Lower lobe of right lung (tissue), 2 donors: Measurements from ENCODE around the gene MTHFSD. TPM values are rescaled to one million over a fixed set of nuclear protein-coding genes. Genes with fewer than 3 reads are reported as not detected.

Source experiments
- ATAC-seq, 2 donors: fragments of 200-7000 bp; cut with Tn5 transposase; one replicate each; pipeline ENCODE4 v1.9.1; 2020 to 2022; ENCODE audit warnings: mild to moderate bottlenecking in 2 of 2, moderate library complexity in 2 of 2
- DNase-seq: peaks from one replicate; pipeline ENCODE4 v3.0.0-alpha.2; 2020
- H3K27ac ChIP-seq: fragments of 200-600 bp; one replicate; pipeline ENCODE4 v1.8.0; 2022
- H3K27me3 ChIP-seq: fragments of 200-600 bp; one replicate; pipeline ENCODE4 v1.8.0; 2022; ENCODE audit warnings: low read depth
- H3K36me3 ChIP-seq: fragments of 200-600 bp; one replicate; pipeline ENCODE4 v1.8.0; 2022; ENCODE audit warnings: mild to moderate bottlenecking
- H3K4me1 ChIP-seq: fragments of 200-600 bp; one replicate; pipeline ENCODE4 v1.8.0; 2022
- H3K4me3 ChIP-seq: fragments of 200-600 bp; one replicate; pipeline ENCODE4 v1.8.0; 2022; ENCODE audit warnings: mild to moderate bottlenecking
- H3K9me3 ChIP-seq: fragments of 200-600 bp; one replicate; pipeline ENCODE4 v1.8.0; 2022
- intact Hi-C: fragments of 100-400 bp; cut with DNase I; formaldehyde crosslinking; loops from one replicate; pipeline ENCODE4 v1.11.0; 2022
- total RNA-seq: library from RNA; stranded (reverse); fragmentation: NEBNext Ultra II Directional; extraction: Animal tissue kit (Norgen Biotek cat#: 25700); gene quantifications from one replicate; pipeline ENCODE4 v1.2.1, GENCODE V29; 2021
- TF ChIP-seq, protein P1 (sequence below): fragments of 200-600 bp; IDR thresholded peaks from one replicate; pipeline ENCODE4 v1.8.0; 2022; ENCODE audit warnings: antibody characterized with exemption, mild to moderate bottlenecking
- donor health status: DM: no; HTN: yes; CAD: no; lungs with severe emphysema.

MTHFSD gene
- total RNA-seq, 1 donor from 2014 or later, result 21.2 TPM

DNA sequence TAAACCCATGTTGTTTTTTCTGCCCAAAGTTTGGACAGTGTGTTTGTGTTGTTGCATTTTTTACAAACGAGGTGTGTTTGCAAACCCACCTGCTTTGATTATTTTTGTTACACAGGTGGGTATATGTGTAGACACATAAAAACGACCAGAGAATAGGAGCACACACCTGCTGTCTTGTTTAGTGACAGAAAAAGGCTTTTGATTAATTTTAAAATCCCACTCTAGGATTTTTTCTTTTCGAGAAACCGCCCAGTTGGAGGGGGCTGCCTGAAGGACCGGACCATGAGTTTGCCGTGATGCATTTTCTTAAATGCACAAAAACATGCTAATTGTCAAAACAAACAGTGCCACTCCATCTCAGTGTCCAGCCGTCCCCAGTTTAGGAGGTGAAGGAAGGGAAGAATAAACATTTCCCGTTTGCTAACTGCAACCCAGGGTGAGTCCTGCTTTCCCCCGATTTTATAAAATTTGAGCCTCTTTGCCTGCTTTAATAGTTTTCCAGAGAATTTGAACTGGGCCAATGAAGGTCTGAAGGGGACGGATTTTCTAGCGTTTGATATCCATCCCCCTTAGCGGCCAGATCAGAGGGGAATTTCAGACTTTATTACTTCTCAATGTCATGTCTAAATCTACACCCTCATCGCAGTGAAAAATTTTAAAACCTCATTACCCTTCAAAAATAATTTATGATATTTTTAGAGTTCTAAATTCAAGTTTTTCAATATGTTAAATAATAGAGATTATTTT is 14.8 kb upstream of the MTHFSD start:
- Histone ChIP-seq H3K27ac (no peak overlapping the region), H3K36me3 (no peaks in the 10 kb centered on the region), H3K27me3 (peaks cover 100% of the 10 kb centered on the region), H3K9me3 (no peaks in the 10 kb centered on the region), H3K4me1 (peaks cover 3% of the 10 kb centered on the region), H3K4me3 (no peak overlapping the region)
- TF ChIP-seq, protein P1, sequence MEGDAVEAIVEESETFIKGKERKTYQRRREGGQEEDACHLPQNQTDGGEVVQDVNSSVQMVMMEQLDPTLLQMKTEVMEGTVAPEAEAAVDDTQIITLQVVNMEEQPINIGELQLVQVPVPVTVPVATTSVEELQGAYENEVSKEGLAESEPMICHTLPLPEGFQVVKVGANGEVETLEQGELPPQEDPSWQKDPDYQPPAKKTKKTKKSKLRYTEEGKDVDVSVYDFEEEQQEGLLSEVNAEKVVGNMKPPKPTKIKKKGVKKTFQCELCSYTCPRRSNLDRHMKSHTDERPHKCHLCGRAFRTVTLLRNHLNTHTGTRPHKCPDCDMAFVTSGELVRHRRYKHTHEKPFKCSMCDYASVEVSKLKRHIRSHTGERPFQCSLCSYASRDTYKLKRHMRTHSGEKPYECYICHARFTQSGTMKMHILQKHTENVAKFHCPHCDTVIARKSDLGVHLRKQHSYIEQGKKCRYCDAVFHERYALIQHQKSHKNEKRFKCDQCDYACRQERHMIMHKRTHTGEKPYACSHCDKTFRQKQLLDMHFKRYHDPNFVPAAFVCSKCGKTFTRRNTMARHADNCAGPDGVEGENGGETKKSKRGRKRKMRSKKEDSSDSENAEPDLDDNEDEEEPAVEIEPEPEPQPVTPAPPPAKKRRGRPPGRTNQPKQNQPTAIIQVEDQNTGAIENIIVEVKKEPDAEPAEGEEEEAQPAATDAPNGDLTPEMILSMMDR, result no peak
- intact Hi-C loops, result no loop called here
- no peak for DNase-seq
- no peak for ATAC-seq

DNA sequence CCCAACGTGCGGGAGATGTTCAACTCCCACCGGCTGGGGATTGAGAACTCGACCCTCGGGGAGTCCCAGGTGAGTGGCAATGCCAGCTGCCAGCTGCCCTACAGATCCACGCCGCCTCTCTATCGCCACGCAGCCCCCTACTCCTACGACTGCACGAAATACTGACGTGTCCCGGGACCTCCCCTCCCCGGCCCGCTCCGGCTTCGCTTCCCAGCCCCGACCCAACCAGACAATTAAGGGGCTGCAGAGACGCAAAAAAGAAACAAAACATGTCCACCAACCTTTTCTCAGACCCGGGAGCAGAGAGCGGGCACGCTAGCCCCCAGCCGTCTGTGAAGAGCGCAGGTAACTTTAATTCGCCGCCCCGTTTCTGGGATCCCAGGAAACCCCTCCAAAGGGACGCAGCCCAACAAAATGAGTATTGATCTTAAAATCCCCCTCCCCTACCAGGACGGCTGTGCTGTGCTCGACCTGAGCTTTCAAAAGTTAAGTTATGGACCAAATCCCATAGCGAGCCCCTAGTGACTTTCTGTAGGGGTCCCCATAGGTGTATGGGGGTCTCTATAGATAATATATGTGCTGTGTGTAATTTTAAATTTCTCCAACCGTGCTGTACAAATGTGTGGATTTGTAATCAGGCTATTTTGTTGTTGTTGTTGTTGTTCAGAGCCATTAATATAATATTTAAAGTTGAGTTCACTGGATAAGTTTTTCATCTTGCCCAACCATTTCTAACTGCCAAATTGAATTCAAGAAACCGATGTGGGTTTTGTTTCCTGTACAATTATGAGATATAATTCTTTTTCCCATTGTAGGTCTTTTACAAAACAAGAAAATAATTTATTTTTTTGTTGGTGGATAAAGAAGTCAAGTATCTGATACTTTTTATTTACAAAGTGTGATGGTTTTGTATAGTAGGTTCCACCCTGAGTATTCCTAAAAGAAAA is 13.9 kb upstream of the MTHFSD start:
- ATAC-seq, result no peak
- H3K27me3 ChIP-seq, result peaks cover 100% of the 10 kb centered on the region
- H3K4me3 ChIP-seq, result peak overlapping the region; percentile 27
- no peaks in the 10 kb centered on the region for H3K9me3 ChIP-seq
- no peak for DNase-seq
- TF ChIP-seq, protein P1, result no peak
- intact Hi-C loops, result no loop called here
- peaks cover 7% of the 10 kb centered on the region for H3K4me1 ChIP-seq
- H3K36me3 ChIP-seq, result no peaks in the 10 kb centered on the region
- H3K27ac ChIP-seq, result no peak overlapping the region

DNA sequence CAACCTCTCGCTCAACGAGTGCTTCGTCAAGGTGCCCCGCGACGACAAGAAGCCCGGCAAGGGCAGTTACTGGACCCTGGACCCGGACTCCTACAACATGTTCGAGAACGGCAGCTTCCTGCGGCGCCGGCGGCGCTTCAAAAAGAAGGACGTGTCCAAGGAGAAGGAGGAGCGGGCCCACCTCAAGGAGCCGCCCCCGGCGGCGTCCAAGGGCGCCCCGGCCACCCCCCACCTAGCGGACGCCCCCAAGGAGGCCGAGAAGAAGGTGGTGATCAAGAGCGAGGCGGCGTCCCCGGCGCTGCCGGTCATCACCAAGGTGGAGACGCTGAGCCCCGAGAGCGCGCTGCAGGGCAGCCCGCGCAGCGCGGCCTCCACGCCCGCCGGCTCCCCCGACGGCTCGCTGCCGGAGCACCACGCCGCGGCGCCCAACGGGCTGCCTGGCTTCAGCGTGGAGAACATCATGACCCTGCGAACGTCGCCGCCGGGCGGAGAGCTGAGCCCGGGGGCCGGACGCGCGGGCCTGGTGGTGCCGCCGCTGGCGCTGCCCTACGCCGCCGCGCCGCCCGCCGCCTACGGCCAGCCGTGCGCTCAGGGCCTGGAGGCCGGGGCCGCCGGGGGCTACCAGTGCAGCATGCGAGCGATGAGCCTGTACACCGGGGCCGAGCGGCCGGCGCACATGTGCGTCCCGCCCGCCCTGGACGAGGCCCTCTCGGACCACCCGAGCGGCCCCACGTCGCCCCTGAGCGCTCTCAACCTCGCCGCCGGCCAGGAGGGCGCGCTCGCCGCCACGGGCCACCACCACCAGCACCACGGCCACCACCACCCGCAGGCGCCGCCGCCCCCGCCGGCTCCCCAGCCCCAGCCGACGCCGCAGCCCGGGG is 12.9 kb upstream of the MTHFSD start:
- peaks cover 9% of the 10 kb centered on the region for H3K4me1 ChIP-seq
- intact Hi-C loops, result no loop called here
- no peak for ATAC-seq
- H3K9me3 ChIP-seq, result no peaks in the 10 kb centered on the region
- H3K36me3 ChIP-seq, result no peaks in the 10 kb centered on the region
- no peak for DNase-seq
- H3K27me3 ChIP-seq, result peaks cover 91% of the 10 kb centered on the region
- TF ChIP-seq, protein P1, result no peak
- peak overlapping the region; percentile 34 for H3K4me3 ChIP-seq
- no peak overlapping the region for H3K27ac ChIP-seq

DNA sequence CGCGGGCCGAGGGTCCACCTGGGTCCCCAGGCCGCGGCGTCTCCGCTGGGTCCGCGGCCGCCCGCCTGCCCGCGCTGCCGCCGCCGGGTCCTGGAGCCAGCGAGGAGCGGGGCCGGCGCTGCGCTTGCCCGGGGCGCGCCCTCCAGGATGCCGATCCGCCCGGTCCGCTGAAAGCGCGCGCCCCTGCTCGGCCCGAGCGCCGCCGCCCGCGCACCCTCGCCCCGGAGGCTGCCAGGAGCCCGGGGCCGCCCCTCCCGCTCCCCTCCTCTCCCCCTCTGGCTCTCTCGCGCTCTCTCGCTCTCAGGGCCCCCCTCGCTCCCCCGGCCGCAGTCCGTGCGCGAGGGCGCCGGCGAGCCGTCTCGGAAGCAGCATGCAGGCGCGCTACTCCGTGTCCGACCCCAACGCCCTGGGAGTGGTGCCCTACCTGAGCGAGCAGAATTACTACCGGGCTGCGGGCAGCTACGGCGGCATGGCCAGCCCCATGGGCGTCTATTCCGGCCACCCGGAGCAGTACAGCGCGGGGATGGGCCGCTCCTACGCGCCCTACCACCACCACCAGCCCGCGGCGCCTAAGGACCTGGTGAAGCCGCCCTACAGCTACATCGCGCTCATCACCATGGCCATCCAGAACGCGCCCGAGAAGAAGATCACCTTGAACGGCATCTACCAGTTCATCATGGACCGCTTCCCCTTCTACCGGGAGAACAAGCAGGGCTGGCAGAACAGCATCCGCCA is 12.1 kb upstream of the MTHFSD start:
- intact Hi-C loops, result no loop called here
- TF ChIP-seq, protein P1, result no peak
- Histone ChIP-seq H3K4me1 (peaks cover 9% of the 10 kb centered on the region), H3K9me3 (no peaks in the 10 kb centered on the region), H3K36me3 (no peaks in the 10 kb centered on the region), H3K27ac (peak overlapping the region; percentile 24), H3K27me3 (peaks cover 82% of the 10 kb centered on the region), H3K4me3 (peak overlapping the region; percentile 34)
- no peak for ATAC-seq
- DNase-seq, result no peak
